GM18517 (cell line): ENCODE measurements around the gene EPHA3.

ENCODE experiments used
- ATAC-seq: cut with Tn5 transposase; IDR thresholded peaks from one replicate; pipeline ENCODE4 v1.9.1; 2021; ENCODE audit warnings: mild to moderate bottlenecking, moderate library complexity; ENCODE audit not compliant: unreplicated experiment

EPHA3 gene

DNA sequence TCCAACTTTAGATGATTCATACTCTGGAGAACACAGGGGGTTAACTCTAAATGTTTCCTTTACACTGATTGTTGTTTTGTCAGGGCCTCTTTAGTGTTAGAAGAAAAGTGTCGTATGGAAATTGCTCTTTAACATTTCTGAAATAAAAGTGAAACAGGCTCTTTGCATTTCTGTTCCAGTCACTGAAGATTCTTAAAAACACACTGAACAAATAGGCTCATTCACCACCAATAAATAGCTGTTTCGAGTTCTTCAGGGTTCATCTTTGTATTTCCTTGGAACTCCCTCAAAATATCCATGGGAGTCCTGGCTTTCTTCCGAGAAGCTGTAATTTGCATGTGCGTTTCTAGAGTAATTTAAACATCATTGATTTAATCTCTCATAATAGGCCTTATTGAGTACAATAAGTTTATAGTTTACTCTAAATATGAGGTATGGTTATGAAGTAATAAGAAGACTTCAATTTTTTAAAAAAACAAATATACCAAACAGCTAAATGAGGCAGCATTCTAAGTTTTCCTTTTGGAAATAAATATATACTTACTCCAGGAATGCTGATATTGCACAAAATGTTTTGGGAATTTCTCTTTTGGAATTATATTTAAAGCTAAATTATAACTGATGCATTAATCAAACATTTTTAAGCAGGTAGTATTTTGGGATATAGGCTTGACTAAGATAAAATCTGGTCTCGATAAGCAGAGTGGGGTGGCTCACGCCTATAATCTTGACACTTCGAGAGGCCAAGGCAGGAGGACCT is 327.4 kb downstream of the EPHA3 start:
- ATAC-seq: no peak

DNA sequence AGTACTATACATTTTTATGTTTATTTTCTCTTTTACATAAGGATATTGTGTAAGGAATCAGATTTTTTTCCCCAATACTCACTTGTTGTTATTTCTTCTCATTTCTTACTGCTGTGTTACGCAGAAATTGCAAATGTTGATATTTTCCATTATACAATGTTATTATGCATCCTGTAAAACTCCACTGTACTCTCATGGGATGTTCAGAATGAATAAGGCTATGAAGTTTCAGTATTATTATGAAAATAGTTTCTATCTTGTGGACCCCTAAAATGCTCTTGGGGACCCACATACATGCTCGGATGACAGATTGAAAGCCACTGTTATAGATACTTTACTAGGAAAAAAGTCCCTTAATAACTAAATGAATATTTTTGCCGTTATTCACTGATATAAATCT is 329.4 kb downstream of the EPHA3 start:
- ATAC-seq: no peak

DNA sequence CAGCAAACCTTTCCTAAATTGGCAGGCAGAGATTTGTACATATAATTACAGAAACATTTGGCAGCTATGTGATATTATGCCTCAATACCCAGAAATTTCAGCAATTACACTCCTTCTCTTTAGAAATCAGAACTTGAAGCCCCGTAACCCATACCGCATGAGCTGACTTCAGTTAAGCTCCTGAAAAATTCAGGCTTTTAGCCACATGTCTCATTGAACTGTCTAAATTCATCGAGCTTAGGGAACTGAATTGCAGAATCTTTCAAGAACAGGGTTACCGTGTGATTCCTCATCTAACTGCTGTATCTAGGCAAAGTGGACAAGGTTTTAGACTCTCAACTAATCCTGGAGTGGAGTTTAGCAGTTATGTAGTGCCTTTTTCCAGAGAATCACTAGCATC is 333.0 kb downstream of the EPHA3 start:
- no peak for ATAC-seq

DNA sequence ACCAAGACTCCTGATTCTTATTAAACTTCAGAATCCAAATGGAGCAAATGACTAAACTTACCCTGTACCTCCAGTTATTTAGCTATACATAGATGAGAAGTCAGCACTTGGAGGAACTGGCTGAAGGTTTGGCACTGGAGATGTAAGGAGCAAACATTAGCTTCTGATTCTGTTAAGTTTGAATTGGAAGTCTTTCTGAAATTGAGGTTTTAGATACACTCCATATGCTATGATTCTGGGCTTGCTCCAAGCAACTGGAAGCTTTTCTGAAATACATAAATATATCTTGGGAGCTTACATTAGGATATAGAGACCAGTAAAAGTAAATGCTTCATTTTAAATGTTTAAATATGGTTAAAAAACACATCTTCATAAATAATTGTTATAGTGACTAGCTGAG is 333.7 kb downstream of the EPHA3 start:
- no peak for ATAC-seq

DNA sequence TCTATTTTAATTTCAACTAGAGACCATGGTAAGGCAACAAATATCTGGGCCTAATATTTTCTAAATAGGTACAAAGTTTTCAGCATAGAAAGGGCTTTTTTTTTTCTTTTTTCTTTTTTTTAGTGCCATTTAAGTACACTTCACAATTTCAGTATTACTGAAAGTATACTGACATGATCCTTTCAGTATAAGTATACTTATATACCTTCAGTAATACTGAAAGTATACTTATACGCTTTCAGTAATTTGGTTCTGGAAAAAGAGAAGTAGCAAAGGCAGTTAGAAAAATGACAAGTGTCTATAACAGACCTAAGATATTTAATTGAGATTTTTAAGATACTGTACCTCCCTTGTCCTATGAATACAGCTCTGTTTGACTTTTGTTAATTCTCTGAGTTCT is 339.2 kb downstream of the EPHA3 start:
- ATAC-seq: no peak

DNA sequence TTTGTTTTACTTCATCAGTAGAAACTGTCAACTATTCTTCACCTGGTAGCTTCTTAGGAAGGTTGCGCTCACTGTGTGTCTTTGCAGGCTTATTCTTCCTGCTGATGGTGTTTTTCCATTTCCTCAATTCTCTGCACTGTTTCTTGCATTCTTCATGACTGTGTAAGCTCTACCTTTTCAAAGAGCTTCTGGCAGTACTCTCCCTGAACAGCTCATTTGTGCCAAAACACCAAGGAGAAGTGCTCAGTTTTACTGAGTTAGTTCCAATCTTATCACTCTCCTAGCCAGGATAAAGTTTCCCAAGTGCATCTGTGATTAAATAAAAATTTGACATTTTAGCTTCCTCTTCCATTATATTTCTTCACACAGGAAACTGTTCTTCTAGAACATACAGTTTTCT is 339.8 kb downstream of the EPHA3 start:
- ATAC-seq: no peak

DNA sequence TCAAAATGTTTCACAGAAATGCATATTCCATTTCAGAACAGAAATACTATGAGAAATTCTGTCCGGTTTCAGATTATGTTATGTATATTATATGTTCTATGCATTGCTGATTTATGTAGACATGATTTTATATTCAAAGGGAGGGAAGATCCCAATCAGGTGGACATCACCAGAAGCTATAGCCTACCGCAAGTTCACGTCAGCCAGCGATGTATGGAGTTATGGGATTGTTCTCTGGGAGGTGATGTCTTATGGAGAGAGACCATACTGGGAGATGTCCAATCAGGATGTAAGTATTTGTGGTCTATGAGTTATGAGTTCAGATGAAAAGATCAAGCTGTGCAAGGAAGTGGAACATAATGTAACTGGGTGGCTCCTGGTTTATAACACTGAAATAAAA is 341.7 kb downstream of the EPHA3 start:
- no peak for ATAC-seq

DNA sequence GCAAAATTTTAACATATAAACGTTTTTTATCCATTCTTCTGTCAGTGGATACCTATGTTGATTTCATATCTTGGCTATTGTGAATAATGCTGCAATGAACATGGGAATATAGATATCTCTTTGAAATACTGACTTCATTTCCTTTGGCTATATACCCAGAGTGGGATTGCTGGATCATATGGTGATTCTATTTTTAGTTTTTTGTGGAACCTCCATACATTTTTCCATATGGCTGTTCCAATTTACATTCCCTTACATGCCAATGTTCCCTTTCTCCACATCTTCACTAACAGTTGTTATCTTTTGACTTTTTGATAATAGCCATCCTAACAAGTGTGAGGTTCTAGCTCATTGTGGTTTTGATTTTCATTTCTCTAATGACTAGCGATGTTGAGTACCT is 344.6 kb downstream of the EPHA3 start:
- ATAC-seq: no peak

DNA sequence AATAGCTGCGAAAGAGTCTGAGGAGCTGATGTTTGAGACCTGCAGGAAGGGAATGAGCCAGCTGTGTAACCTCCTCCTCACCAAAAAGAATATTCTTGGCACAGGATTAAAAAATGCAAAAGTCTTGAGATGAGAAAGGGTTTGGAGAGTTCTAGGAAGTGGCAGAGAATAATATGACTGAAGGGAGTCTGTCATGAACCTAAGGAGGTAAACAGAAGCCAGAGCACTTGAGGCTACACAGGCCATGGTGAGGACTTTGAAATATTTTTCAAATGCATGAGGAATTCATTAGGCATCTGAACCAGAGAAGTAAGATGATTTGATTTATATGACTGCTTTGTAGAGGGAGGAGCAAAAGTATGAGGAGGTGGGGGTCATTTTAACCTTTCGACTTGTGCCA is 347.8 kb downstream of the EPHA3 start:
- no peak for ATAC-seq

DNA sequence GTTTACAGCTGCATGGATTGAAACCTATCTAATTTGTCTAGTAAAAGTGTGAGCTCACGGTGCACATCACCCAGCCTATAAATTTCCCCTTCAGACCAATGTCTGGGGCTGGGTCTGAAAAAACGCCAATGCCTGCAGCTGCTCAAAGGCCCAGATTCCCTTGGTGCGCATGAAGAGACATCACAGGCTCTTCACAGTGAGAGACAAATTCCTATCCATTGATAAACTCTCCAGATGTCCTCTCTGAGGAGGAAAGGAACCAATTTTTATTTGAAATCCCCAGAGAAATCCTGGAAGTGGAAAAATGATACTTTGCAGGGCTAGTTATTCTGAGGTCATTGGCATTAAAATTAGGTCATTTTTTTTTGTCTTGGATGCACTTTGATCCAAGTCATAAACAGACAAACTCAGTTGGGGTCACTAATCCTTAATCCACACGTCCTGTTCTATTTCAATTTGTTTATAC is 360.5 kb downstream of the EPHA3 start:
- no peak for ATAC-seq

DNA sequence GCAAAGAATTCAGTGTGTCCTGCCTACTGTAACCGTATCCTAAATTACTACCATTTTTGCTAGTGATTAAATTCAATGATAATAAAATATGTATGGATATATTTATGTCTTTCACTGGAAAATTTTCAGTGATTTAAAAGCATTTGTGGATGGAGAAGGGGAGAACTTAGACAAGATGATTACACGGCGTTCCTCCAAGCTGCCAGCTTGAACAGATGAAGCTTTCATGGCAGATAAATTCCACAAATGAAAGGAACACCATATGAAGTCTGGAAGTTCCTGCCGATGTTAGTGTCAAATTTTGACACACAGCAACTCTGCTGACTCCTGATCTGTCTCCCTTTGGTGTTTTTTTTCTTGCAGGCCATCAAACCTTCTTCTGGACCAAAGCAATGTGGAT is 364.7 kb downstream of the EPHA3 start:
- ATAC-seq: no peak

DNA sequence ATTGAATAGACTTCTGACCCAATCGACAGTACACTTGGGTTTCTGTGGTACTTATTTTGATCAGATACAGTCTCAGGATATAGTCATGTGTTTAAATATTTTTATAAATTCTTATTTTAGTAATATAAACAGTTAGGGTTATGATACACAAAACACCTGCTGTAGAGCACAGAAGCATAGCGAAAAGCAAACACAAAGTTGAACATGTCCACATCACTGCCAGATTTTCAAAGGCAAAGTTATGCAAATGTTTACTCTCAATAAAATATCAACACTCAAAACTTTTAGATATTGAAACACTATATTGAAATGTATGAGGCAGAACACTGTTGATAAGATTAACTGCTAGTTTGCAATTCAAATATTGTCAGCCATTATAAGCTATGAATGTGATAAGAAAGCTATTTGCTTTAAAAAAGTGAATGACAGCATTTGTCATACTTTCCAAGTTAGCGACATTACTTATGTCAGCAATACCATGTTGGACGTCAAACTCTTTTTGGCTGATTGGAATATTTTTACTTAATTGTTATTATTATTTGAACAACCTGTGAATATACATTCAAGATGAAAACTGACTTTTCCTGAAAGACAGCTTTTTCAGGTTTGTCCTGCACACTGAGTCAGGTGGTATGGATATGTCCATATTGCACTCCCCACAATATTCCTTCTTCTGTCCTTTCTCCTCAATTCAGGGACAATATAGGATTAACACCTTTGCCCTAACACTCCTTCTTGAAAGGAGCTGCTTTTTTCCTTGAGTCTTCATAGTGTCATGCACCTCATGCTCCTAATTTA is 367.1 kb downstream of the EPHA3 start:
- ATAC-seq: no peak

DNA sequence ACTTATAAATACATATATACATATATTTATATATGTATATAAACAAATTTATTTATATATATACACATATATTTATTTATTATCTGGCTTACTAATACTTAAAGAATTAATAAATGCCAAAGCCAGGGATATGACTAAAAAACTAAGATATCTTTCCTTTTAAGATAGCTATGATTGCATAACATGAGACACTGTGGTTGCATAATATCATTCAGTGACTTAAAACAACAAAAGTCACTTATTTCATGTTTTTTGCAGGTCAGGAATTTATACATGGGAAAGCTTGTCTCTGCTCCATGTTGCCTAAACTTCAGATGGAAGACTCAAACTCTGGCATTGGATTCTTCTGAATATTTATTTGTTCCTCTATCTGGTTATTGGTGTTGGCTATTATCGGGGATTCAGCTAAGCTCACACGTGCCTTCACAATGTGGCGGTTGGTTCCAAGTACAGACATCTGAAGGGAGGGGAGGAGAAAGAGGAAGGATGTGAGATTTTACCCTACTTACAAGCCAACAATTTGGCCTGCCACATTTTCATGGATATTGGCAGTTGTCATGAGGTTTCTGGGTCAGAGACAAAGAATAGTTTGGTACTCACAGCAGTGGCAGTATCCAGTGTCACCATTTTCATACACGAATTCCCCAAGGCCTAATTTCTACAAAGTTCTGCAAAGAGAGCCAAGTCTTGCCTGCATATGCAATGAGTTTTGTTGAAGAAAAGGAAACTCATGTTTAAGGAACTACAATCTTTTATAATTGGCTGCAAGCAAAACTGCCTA is 381.6 kb downstream of the EPHA3 start:
- ATAC-seq: no peak

DNA sequence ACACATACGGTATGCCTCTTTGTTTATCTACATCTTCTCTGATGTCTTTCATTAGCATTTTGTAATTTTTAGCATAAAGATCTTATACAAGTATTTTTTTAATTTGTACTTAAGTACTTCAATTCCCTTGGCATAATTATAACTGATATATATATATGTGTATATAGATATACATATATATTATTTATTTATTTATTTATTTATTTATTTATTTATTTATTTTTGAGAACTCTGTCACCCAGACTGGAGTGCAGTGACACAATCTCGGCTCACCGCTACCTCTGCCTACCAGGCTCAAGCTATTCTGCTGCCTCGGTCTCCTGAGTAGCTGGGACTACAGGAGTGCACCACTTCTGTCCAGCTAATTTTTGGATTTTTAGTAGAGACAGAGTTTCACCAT is 382.7 kb downstream of the EPHA3 start:
- no peak for ATAC-seq

DNA sequence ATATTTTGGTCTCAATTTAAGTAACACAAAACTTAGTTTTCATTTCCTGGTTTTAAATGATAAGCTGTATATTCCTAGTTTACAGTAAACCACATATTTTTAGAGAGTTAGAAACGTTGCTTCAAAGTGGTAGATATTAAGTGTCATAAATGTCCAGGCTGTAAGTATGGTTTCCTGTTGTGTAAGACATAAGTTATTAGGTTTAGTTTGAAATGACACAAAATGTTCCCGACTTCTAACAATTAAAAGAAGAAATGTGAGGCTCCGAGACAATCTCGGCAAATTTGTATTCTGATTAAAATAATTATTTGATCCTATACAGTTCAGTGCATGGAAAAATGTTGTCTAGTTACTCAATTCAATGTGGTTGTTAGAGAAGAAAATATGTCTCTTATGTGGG is 387.3 kb downstream of the EPHA3 start:
- no peak for ATAC-seq

DNA sequence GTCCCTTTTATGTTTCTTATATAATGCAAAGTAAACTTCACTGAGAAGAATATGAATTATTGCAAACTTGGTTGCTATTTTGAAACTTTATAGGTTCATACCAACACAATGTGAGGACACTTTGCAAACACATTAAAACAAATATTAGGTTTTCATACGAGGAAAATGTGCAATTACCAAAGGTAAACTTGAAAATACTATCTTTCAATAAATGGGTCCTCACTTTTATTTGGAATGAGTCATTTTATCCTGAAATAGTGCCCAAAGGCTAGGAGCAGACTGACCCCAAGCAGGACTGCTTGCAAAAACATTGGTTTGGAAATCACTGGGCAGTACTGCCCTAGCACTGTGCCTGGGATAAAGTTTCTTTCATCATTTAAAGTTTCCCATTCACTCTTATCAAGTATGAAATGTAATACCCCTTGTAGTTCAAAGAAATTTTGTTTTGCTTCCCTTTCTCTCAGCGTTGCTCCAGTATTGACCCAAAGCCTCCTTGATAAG is 396.5 kb downstream of the EPHA3 start:
- no peak for ATAC-seq

DNA sequence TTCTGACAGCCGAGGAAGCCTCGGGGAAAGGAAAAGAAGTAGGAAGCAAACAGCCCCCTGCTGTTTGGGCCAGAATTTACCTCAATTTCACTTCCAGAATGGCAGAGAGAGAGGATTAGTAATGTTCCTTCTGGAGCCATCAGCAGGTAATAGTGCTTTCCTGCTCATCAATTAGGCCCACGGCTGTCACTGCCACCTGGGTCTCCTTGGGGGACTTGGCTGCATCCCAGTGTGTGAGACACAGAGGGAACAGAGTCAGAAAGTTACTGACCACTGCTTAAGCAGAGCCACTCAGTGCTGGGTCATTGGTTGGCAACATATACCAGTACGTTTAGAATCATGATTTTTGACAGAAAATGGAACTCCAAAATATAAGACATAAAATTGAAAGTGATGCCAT is 397.0 kb downstream of the EPHA3 start:
- ATAC-seq: no peak

DNA sequence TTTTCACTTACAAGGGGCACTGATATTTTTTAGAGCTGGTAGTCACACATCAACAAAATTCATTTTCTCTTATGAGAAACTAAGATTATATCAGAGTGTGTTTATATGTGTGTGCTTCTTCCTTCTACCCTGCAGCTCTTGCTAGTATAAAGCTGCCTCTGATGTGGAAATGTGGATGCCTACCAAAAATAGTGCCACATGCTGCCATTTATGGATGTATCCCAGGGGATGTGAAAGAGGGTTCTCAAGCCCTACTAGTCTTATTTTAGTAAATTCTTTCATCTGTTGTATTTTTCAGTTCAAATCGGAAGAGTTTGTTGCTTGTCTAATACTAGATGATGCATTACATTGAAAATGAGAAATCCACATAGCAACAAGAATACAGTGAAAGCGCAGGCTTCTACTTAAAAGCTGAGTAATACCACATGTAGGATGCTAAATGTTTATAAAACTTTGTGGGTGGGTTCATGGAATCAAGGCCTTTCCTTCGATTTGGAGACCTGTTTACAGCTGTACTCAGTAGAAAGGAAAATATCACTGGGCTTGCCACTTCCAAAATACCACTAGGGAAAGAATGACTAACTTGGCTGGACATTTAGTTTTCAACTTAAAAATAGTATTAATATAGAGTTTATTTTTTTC is 399.2 kb downstream of the EPHA3 start:
- no peak for ATAC-seq

DNA sequence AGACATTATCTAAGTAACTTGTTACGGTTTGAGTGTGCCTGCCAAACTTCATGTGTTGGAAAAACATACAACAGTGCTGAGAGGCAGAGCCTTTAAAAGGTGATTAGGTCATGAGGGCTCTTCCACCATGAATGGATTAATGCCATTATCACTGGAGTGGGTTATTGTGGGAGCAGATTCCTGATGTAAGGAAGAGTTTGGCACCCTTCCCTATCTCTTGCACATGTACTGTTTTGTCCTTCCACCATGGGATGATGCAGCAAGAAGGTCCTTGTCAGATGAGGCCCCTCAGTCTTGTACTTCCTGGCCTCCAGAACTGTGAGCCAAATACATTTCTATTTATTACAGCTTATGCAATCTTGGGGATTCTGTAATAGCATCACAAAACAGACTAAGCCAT is 413.9 kb downstream of the EPHA3 start:
- ATAC-seq: no peak

DNA sequence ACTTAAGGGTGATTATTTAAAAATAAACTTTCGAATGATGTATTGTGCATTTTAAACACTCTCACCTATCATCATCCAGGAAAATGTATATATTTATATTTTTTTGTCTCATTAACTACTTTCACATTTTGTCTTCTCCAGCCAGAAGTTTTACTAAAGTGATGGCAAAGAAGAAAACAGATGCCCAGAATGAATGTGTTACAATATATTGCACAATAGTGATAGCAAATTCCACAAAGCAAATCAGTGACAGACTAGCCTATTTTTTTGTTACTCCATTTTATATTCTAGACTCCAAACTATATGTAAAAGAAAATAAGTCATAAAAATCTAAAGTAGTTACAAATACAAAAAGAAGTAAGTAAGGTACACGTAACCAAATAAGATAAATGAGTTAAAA is 414.7 kb downstream of the EPHA3 start:
- ATAC-seq: no peak

DNA sequence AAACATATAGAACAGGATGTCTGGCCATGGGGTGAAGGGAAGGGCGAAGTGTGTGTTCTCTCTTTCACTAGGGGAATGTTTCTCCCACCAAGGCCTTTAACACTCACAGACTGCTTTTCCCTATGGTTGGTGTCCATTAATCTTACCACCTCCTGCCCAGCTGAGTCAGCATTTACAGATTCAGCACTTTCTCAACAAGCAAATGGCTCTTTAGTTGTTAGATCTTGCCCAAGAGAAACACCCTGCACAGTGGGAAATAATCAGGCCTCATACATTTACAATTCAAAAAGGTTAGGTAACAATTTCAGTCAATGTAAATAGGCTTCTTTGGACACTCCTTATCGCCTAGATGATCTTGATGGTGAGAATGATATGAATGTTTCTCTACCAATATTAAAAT is 418.2 kb downstream of the EPHA3 start:
- no peak for ATAC-seq
